ENCODE measurements around the gene GPSM1.

Gene GPSM1

DNA sequence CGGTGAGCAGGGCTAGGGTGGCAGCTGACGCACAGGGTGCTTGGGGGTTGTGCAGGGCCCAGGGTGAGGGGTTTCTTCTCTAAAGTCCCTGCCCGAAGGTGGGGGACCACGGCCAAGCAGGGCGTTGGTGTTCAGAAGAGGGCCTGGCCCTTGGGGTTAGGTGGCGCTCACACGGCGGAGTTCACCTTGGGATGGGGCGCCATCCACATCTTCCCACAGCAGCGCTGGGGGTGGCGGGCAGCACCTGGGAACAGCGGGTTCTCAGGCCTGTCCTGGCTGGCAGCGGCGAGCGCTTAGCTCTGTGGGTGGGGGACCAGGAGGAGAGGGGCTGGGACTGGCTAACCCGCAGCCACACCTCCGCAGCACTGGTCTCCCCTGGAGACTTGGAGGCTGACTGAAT lies 6.1 kb downstream of the GPSM1 start:
- DNase-seq, result no peak

DNA sequence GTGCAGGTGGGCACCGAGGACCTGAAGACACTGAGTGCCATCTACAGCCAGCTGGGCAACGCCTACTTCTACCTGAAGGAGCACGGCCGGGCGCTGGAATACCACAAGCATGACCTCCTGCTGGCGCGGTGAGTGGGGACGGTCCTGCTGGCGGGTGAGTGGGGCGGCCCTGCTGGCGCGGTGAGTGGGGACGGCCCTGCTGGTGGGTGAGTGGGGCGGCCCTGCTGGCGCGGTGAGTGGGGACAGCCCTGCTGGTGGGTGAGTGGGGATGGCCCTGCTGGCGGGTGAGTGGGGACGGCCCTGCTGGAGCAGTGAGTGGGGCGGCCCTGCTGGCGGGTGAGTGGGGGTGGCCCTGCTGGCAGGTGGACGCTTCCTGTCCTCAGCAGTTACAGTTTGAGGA lies 7.2 kb downstream of the GPSM1 start:
- DNase-seq, result no peak

DNA sequence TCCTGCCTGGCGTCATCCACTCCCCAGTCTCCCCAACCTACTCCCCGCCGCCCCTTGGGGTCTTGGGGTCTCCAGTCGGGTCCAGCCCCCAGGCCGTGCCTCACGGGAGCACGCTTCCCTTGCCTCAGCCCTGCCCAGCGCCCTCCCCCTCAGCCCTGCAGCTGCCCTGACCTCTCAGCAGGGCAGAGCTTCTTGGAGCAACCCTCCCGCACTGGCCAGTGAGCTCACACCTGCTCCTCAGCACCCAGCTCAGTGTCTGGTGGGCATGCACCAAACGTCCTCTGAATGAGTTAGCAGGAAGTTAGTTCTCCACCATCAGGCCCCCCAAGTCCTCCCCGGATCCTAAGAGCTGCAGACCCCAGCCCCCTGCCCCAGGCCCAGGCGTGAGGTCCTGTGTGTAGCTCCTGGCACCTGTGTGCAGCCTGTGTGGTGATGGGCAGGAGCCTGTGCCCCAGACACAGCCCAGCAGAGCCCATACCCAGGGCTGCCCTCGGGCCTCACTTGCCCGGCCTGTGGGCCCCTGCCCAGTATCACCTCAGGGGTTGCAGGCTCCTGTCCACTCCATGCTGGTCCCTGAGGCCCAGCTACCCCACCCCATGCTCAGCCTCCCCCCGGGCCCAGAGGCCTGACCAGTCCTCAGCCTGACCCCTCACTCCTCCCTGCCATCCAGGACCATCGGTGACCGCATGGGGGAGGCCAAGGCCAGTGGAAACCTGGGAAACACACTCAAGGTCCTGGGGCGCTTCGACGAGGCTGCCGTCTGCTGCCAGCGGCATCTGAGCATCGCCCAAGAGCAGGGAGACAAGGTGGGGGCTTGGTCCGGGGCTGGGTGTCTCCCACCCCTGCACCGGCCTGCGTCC lies 8.2 kb downstream of the GPSM1 start:
- DNase-seq, result no peak

DNA sequence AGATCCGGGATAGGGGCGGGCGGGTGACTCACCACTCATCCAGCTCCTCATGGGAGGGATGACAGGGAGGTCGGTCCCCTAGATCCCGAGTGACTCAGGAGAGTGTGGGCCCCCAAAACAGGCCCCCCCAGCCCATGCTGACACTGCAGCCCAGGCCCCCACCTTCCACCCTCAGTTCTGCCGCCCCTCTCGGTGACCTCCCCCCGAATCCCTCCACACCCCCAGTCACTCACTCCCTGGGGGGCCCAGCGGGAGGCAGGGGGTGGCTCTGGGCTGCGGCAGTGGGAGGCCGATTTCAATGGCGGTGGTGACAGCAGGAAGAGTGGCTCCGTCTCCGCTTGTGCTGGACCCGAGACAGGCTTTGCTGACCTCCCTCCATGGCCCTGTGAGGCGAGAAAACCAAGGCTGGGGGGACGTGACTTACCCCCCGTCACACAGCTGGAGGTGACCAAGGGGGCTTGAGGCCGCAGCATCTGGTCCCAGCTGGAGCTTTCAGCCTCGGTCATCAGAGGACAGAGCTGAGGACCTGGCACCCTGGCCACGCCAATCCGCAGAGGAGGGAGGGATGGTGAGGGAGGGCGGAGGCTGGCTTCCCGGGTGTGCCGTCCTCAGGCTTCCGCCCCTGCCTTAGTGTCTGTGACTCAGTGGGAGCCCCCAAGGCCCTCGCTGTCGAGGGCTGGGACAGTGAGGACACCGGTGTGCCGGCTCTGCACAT lies 9.0 kb downstream of the GPSM1 start:
- DNase-seq, result no peak

DNA sequence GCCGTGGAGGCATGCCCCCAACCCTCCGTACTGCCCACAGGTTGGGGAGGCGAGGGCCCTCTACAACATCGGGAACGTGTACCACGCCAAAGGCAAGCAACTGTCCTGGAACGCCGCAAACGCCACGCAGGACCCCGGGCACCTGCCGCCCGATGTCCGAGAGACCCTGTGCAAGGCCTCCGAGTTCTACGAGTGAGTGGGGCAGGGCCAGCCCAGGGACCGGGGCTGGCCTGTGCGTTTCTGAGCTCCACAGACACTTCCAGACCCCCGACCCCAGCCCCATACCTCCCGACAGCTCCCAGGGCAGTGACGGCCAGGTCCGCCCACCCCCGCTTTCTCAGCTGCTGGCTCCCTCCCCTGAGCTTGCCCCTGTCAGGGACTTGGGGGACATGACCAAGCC lies 9.5 kb downstream of the GPSM1 start:
- no peak for DNase-seq

DNA sequence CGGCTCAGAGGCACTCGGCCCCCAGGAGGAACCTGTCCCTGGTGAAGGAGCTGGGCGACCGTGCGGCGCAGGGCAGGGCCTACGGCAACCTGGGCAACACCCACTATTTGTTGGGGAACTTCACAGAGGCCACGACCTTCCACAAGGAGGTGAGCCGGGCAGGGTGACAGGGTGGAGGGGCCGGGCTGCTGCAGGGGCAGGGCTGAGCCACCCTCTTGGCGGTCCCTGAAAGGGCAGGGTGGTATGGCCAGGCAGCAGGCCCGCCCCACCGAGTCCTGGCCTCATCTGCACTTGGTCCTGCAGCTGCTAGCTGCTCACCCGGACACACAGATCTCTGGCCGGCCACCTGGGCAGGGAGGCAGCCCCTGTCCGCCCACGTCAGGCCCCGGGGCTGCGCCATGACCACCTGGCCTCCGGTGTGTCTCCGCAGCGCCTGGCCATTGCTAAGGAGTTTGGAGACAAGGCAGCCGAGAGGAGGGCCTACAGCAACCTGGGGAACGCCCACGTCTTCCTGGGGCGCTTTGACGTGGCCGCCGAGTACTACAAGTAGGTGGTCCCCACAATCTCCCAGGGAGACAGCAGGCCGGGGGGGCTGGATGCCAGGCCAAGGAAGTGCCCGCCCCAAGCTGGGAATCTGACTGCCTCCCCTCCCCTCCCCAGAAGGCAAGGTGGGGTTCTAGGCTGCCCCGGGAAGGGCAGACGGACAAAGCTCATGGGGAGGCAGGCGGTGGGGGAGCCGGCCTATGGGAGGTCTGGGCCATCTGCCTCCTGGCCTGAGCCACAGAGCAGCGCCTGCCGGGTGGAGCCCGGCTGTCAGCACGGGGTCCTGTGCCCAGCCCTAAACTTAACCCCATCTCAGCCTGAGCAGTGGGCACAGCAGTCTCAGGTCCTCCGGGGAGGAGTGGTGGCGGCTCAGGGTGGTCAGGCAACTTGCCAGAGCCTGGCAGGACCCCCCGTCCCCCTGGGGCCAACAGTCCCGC lies 10.4 kb downstream of the GPSM1 start:
- no peak for DNase-seq

DNA sequence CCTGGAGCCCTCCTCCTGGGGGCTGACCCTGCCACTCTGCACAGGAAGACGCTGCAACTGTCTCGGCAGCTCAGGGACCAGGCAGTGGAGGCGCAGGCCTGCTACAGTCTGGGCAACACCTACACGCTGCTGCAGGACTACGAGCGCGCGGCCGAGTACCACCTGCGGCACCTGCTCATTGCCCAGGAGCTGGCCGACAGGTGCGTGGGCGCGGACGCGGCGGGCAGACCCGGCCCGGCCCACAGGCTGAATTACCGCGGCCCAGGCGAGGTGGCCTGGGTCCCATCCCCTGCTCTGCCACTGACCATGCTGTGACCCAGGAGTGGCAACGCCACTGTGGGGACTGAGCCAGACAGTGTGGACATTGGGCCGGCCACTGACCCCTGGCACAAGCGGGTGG lies 11.2 kb downstream of the GPSM1 start:
- DNase-seq, result no peak

DNA sequence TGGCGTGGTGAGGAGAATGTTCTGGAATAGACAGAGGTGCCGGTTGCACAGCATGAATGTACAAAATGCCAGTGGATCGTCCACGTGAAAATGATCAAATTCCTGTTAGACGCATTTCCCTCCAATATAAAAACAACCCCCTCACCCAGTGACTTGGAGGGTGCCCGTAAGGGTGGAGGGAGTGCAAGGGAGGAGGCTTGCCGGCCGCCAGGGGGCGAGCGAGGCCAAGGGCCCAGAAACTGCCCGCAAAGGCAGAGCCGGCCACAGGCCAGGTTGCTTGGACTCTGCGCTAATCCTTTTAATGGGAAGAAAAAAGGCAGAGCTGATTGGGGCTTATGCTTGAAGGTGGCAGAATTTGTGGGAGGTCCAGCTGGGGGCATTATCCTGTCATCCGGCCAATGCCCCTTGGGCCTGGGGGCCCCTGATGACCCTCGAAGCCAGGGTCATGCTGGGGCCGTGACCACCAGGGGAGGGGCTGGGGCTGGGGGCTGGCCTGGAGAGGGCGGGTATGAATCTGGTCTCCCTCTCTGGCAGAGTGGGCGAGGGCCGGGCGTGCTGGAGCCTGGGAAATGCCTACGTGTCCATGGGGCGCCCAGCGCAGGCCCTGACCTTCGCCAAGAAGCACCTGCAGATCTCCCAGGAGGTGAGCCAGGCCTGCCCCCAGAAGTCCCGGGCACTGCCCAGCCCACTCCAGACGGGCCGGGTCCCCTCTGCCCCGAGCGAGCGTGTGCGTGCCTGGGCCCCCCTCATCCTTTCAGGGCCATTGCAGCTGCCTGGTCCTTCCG lies 12.0 kb downstream of the GPSM1 start:
- DNase-seq, result no peak

DNA sequence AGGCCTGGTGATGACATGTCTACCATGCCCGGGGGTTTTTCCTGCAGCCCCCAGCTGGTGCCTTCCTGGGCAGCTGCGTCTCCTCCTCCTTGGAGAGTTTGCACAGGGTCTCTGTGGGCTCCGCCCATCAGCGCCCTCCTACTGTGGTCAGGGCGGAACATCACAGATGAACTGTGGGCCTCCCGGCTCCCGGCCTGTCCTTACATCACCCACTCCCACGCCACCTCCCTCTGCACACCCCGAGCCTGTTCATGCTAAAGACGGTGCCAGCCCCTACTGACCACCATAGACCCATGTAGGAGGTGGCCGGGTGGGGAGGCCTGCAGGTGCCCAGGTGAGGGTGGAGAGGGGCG lies 12.6 kb downstream of the GPSM1 start:
- no peak for DNase-seq

DNA sequence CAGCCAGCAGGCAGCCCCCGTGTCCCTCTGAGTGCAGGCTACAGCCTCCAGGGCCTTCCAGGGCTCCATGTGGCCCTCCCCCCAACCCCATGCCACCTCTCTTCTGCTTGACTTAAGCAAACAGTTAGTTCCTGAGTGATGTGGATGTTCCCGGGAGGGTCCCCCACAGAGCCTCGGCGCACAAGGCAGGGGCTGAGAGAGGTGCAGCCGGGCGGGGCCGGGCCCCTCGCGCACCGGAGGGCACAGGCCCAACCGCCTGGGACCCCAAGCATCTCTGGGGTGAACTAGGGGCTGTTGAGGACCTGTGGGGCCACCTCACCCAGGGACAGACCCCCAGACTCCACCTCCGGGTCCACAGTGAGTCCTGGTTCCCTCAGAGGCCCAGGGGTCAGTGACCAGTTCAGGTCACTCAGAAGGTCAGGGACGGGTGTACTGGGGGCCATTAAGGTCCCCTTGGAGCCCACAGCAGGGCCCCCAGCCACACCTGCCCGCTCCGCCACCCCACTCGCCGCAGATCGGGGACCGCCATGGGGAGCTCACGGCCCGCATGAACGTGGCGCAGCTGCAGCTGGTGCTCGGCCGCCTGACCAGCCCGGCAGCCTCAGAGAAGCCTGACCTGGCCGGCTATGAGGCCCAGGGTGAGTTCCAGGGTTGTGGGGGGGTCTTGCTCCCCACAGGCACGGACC lies 13.2 kb downstream of the GPSM1 start:
- no peak for DNase-seq

DNA sequence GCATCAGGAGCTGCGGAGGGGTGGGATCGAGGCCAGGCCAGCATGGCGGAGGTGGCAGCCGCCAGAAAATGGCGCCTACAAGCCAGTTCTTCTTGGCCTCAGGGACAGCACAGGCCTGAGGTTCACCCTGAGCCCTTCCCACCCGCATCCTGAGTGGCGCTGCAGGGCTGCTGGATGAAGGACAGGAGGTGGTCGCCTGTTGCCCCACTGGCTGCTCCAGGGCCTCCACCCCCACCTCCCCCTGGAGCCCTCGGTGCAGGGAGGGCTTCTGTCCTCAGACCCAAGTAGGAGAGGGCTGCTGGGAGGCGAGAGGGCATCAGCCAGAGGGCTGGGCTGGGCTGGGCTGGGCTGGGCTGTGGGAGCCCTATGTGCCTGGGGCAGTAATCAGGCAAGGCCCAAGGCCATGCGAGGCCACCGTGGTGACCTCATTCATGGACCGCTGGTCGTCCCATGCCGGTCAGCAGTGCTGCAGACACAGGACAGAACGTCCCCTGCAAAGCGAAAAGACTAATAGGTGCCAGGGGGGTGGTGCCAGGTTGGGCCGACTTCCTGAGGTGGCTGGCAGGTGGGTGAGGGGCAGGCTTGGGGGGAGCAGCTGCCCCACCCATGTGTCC lies 13.8 kb downstream of the GPSM1 start:
- DNase-seq, result no peak

DNA sequence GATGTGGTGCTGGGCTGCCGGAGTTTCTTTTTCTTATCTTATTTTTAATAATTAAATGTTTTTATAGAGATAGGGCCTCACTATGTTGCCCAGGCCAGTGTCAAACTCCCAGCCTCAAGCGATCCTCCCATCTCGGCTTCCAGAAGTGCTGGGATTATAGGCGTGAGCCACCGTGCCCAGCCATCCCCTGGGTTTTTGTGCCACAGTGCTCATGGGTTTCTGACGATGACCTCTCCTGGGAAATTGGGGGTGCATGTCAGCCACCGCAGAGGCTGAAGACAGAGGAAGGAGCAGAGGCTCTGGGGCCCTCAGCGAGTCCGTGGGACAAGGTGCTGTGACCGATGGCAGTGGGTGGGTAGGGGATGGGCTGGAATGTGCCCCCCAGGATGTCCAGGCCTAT lies 14.4 kb downstream of the GPSM1 start:
- no peak for DNase-seq

DNA sequence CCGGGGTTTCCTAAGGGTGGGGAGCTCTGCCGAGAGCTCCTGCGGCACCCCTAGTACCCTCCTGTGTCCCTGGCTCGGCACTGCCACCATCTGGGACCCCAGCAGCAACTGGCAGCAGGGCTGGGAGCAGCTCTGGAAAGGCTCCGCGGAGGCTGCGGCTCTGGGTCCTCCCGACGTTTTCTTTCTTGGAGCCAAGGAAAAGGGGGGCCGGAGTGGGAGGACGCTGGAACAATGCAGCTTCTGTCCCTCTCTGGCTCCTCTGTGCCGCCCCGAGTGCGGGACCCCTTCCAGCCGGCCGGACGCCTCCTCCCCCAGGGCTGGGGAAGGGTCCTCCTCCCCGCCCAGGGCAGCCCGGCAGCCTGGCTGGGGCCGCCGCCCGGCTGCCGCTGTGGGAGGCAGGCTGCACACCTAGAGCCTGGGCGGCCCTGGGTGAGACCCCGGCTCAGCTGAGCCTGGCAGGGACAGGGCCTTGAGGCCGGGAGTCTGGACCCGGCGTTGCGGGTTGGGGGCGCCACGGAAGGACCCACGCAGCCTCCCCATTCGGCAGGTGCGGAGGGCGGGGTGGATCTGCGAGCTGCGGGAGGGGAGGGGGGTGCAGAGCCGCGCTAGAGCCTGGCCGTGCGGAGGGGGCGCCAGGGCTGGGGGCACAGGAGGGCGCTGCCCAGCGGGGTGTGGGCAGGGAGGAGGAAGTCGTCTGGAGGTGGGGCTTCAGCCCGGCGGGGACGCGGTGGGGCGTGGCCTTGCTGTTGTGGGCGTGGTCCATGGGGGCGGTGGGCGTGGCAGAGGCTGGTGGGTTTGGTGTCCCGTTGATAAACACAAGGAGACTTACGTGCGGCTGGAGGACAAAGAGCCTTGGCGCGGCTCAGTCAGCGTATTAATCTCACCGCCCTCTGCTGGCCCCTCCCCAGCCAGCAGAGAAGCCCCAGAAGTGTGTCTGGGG lies 15.1 kb downstream of the GPSM1 start:
- DNase-seq, result no peak

DNA sequence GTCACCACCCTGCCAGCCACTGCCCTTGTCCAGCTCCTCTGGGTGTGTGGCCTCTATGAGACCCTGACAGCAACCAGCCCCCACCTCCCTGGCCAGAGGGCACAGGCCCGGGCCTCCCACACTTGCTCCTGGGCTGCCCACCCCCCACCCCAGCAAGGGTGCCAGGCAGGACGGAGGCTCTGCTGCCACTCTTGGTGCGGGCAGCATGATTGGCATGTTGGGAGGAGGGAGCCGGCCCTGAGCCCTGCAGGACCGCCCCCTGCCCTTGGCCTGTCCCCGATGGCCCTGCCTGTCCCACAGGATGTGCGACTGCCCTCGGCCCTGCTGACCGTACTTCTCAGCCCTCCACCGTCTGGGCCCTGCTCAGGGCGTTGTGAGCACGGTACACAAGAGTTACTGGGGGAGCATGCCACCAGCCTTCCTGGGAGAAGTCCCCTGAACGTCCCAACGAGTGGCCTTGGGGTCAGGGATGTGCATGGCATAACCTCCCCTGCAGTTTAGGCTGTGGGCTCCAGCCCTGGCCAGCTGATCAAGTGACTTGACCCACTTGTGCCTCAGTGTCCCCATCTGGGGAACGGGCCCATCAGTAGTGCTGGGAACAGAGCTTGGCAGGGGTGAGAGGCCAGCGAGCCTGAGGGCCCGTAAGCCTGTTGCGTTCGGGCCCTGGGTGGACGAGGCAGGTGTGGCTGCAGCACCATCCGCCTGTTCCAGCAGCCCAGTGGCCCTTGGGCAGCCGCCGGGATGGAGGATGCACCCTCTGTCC lies 16.0 kb downstream of the GPSM1 start:
- DNase-seq, result no peak

DNA sequence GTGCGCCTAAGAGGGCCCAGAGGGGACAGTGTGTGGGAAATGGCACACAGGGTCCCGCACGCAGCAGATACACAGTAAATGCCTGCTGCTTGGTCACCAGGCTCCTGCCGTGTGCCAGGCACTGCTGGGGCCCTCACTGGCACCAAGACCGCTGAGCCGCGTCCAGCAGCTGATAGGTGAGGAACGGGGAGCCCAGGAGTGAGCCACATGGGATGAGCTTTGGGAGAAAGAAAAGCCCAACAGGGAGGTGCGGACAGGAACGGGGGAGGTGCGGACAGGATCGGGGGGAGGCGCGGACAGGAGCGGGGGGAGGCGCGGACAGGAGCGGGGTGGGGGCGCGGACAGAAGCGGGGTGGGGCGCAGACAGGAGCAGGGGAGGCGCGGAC lies 16.5 kb downstream of the GPSM1 start:
- no peak for DNase-seq

DNA sequence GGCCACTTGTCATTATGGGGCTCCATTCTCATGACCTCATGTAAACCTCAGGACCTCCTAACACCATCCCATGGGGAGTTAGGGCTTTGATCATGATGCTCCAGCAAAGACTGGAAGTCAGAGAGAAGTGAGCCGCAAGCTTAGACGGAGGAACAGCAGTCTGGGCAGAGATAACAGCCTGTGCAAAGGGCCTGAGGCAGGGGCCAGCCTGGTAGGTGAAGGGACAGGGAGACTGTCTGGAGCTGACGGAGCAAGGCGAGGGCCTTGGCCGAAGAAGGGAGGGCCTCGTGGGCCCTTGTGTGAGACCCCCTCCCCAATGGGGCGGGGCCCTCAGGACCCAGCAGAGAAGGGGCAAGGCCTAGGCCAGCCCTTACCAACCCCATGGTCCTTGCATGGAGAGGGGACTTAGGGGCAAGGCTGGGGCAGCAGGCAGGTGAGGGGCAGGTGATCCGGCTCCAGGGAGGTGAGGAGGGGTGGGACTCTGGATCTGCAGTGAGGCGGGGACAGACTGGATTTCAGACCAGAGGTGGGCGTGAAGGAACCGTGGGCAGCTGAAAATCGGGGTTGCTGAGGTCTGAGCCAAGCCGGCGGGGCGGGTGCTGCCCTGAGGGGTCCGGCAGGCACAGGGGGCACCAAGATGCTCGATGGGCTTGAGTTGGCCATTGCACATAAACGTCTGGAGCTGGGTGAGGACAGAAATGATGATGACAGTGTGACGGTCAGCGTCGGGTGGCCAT lies 17.4 kb downstream of the GPSM1 start:
- DNase-seq, result no peak

DNA sequence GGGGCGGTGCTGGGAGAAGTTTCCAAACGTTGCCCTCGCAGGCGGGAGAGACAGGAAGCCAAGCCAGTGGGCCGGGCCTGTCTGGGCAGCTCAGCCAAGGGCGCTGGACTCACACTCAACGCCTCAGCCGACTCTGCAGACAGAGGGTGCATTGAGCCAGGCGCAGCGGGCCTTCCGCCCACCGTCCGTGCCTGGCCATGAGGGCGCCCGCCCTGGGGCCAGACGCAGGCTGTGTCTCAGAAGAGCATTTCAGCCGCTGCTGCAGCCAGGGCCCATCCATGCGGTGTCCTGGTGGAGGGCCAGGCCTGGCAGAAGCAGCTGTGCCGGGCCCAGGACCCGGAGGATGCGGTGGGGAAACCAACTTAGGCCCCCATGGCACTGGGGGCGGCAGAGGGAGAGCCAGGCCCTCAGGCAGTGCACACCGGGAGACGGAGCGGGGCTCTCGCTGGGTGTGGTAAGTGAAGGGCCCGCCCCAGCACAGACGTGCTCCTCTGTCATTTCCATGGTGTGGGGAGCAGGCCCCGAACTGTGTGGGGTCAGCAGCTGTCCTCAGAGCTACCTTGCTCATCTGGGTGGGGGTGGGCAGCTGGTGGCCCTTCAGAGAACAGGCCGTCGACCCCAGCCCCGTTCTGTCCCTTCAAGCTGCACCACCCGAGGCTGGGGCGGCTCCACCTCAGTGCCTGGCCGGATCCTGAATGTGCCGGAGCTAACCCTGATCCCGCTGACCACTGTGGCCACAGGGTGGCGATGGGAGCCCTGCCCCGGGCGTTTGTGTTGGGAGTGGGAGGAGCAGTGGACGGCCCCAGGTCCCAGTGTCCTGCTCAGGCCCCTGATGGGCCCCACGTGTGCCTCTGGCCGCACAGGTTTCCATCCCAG lies 18.2 kb downstream of the GPSM1 start:
- DNase-seq, result no peak

DNA sequence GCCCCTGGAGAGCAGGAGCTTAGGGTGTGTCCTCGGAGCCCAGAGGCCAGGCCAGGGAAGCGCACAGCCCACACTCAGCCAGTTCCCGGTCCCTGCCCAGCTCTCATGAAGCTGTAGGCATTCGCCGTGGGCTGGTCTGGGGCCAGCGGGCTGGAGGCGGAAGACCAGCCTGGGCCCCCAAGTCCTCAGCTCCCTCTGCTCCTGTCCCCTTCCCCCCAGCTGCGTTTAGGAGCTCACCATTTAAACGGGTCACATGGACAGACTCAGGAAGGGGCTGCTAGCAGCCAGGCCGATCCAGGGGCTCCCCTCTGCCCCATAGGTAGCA lies 18.8 kb downstream of the GPSM1 start:
- DNase-seq, result no peak
